ENCODE measurements around the gene ESF1. TPM values are rescaled to one million over a fixed set of nuclear protein-coding genes. Genes with fewer than 3 reads are reported as not detected.

Gene ESF1, protein sequence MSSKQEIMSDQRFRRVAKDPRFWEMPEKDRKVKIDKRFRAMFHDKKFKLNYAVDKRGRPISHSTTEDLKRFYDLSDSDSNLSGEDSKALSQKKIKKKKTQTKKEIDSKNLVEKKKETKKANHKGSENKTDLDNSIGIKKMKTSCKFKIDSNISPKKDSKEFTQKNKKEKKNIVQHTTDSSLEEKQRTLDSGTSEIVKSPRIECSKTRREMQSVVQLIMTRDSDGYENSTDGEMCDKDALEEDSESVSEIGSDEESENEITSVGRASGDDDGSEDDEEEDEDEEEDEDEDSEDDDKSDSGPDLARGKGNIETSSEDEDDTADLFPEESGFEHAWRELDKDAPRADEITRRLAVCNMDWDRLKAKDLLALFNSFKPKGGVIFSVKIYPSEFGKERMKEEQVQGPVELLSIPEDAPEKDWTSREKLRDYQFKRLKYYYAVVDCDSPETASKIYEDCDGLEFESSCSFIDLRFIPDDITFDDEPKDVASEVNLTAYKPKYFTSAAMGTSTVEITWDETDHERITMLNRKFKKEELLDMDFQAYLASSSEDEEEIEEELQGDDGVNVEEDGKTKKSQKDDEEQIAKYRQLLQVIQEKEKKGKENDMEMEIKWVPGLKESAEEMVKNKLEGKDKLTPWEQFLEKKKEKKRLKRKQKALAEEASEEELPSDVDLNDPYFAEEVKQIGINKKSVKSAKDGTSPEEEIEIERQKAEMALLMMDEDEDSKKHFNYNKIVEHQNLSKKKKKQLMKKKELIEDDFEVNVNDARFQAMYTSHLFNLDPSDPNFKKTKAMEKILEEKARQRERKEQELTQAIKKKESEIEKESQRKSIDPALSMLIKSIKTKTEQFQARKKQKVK
- total RNA-seq (10 to 100 TPM; 11.3 to 13.0 TPM), polyA plus RNA-seq (ENCODE audit: insufficient read length in 6 of 6) (10 to 100 TPM; 24.6 to 32.4 (median 26.6) TPM)
- long read RNA-seq, donor 1, partial matches to known transcripts: 85 of 85 reads
- long read RNA-seq, donor 1, other reads (novel, unspliced or antisense): 0 of 85 reads
- long read RNA-seq, donor 2, partial matches to known transcripts: 25 of 30 reads
- long read RNA-seq, donor 2, other reads (novel, unspliced or antisense): 5 of 30 reads
- long read RNA-seq, donor 3, partial matches to known transcripts: 11 of 11 reads
- long read RNA-seq, donor 3, other reads (novel, unspliced or antisense): 0 of 11 reads
- long read RNA-seq, donor 4, partial matches to known transcripts: 13 of 23 reads
- long read RNA-seq, donor 4, other reads (novel, unspliced or antisense): 10 of 23 reads
- long read RNA-seq, donor 5, partial matches to known transcripts: 27 of 27 reads
- long read RNA-seq, donor 5, other reads (novel, unspliced or antisense): 0 of 27 reads
- long read RNA-seq, donor 6, partial matches to known transcripts: 9 of 9 reads
- long read RNA-seq, donor 6, other reads (novel, unspliced or antisense): 0 of 9 reads
- long read RNA-seq, donor 7, partial matches to known transcripts: 36 of 36 reads
- long read RNA-seq, donor 7, other reads (novel, unspliced or antisense): 0 of 36 reads
- long read RNA-seq, donor 8, partial matches to known transcripts: 71 of 71 reads
- long read RNA-seq, donor 8, other reads (novel, unspliced or antisense): 0 of 71 reads
- long read RNA-seq, donor 9: 0 reads
- long read RNA-seq, donor 10, partial matches to known transcripts: 9 of 22 reads
- long read RNA-seq, donor 10, other reads (novel, unspliced or antisense): 13 of 22 reads
- long read RNA-seq, donor 11: 0 reads
- long read RNA-seq, donor 12, partial matches to known transcripts: 34 of 34 reads
- long read RNA-seq, donor 12, other reads (novel, unspliced or antisense): 0 of 34 reads

DNA sequence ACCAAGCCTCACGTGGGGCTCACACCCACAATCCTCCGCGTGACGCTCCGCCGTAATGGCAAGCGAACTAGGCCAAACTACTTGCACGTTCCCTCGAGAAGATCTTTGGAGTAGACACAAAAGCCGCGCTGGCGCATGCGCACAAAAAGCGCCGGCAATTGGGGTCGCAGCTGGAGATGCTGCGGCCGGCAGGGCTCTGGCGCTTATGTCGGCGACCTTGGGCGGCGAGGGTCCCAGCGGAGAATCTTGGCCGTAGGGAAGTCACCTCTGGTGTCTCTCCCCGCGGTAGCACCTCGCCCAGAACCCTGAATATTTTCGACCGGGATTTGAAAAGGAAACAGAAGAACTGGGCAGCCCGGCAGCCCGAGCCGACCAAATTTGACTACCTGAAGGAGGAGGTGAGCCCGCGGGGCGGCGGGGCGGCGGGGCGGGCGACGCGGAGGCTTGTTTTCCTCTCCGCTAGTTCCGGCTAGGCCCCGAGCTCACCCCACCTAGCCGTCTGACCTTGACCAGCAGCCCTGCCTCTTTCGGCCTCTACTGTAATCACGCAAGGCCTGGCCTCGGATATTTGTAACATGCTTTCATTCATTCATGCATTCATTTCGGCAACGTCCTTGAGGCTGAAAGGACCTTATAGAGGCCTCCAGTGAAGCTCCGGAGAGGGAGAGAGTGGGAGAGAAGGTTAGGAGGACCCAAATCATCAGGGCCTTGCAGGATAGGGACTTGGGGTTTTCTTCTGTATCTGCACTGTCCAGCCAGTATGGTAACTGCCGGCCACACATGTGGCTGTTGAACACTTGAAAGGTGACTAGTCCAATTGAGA lies at the start of gene ESF1, which contains the start of gene NDUFAF5:
Gene ESF1, minus strand, starts transcription at position 27 of the 823 bp plus-strand sequence. CDS start 1,779 bp downstream, outside the sequence.
Gene NDUFAF5, plus strand, starts transcription at position 136 of the 823 bp plus-strand sequence. Its CDS starts 41 bp downstream, at position 177.
- H3K36me3 ChIP-seq: peaks cover 0 to 36% of the 10 kb centered on the region in 2 donors
- intact Hi-C loops (cut with DNase I): no loop called here
- ATAC-seq: peak; percentile 98

DNA sequence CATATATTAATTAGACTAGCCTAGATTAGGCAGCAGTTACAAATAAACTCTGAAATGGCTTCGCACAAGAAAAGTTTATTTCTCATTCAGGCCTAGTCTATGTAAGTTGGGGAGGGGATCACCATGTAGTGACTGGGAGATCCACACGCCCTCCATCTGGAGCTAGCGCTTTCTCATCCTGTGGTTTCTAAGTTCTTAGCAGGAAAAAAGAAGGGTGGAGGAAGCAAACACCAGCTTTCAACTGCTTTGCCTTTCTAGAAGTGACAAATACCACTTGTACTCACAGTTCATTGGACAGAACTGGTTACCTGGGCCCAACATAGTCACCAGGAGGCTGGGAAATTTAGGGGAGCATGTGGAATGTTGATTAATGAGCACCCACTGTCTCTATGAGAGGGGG lies 46.8 kb upstream of the ESF1 start:
- intact Hi-C loops (cut with DNase I): no loop called here
- Histone ChIP-seq H3K4me1 (no peaks in the 10 kb centered on the region), H3K36me3 (no peaks in the 10 kb centered on the region), H3K27ac (no peak overlapping the region), H3K27me3 (peaks cover 0 to 9% of the 10 kb centered on the region in 2 donors), H3K9me3 (no peaks in the 10 kb centered on the region), H3K4me3 (no peak overlapping the region)
- DNase-seq (no peak), ATAC-seq (no peak)
- TF ChIP-seq, protein P1, sequence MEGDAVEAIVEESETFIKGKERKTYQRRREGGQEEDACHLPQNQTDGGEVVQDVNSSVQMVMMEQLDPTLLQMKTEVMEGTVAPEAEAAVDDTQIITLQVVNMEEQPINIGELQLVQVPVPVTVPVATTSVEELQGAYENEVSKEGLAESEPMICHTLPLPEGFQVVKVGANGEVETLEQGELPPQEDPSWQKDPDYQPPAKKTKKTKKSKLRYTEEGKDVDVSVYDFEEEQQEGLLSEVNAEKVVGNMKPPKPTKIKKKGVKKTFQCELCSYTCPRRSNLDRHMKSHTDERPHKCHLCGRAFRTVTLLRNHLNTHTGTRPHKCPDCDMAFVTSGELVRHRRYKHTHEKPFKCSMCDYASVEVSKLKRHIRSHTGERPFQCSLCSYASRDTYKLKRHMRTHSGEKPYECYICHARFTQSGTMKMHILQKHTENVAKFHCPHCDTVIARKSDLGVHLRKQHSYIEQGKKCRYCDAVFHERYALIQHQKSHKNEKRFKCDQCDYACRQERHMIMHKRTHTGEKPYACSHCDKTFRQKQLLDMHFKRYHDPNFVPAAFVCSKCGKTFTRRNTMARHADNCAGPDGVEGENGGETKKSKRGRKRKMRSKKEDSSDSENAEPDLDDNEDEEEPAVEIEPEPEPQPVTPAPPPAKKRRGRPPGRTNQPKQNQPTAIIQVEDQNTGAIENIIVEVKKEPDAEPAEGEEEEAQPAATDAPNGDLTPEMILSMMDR (IDR thresholded peaks at IDR 0.05): no peak

More for the DNA sequence above, at the start of gene ESF1, which contains the start of gene NDUFAF5:
- Histone ChIP-seq H3K27ac (peak within 1 kb of the TSS; percentile 87 to 94), H3K4me1 (peaks cover 18 to 54% of the 10 kb centered on the region in 2 donors), H3K9me3 (no peaks in the 10 kb centered on the region), H3K4me3 (peak within 1 kb of the TSS; percentile 71 to 94), H3K27me3 (no peaks in the 10 kb centered on the region)
- TF ChIP-seq, protein P1 (IDR thresholded peaks at IDR 0.05): no peak
- peak; percentile 91 to 97 (median 96) for DNase-seq

- H3K4me1 ChIP-seq: peaks cover 0 to 7% of the 10 kb centered on the region in 2 donors
- TF ChIP-seq, protein P1 (IDR thresholded peaks at IDR 0.05): no peak
- no peaks in the 10 kb centered on the region for H3K9me3 ChIP-seq
- DNase-seq (no peak), ATAC-seq (no peak)
- no peak overlapping the region for H3K27ac ChIP-seq
- no peaks in the 10 kb centered on the region for H3K36me3 ChIP-seq
- intact Hi-C loops (cut with DNase I): loop anchor here in 1 of 2 donors (10.0 kb wide), 1 partner anchor 229 kb away; no protein-coding TSS in a partner anchor
- H3K27me3 ChIP-seq: peaks cover 0 to 9% of the 10 kb centered on the region in 2 donors
- no peak overlapping the region for H3K4me3 ChIP-seq
Observed at GRCh38 chr20:13825465-13825864, 40.7 kb upstream of the ESF1 start.
